H1 (cell line): ENCODE measurements around the gene RNF41. TPM values are rescaled to one million over a fixed set of nuclear protein-coding genes. Genes with fewer than 3 reads are reported as not detected.

ENCODE experiments used
- CBX5 ChIP-seq: fragments of 300-800, 300-1000 bp; sonication (generic); IDR thresholded peaks from 2 replicates; pipeline ENCODE4 v1.7.1; 2016; ENCODE audit warnings: antibody characterized with exemption, low read length, low read depth
- JUND ChIP-seq: IDR thresholded peaks from 2 replicates; pipeline ENCODE4 v1.6.1; 2011; ENCODE audit warnings: mild to moderate bottlenecking, improper control_type of control experiment, low read length
- KDM5A ChIP-seq: fragments of 200-600 bp; IDR thresholded peaks from 2 replicates; pipeline ENCODE4 v1.7.1; 2012; ENCODE audit warnings: mild to moderate bottlenecking, low read length, inconsistent platforms, mixed read lengths
- NANOG ChIP-seq: IDR thresholded peaks from 2 replicates; pipeline ENCODE4 v1.6.1; 2011; ENCODE audit warnings: low read length, low read depth, mild to moderate bottlenecking, inconsistent platforms; ENCODE audit not compliant: insufficient read depth, poor library complexity, severe bottlenecking
- SIX5 ChIP-seq: IDR thresholded peaks from 2 replicates; pipeline ENCODE4 v1.6.1; 2011; ENCODE audit warnings: mild to moderate bottlenecking, low read depth, low read length
- SP4 ChIP-seq: IDR thresholded peaks from 2 replicates; pipeline ENCODE4 v1.6.1; 2012; ENCODE audit warnings: low read length, inconsistent platforms
- TAF1 ChIP-seq: IDR thresholded peaks from 2 replicates; pipeline ENCODE4 v1.6.1; 2011; ENCODE audit warnings: mild to moderate bottlenecking, low read depth, low read length
- polyA plus RNA-seq, 7 experiments: library from polyadenylated mRNA; depleted of rRNA in 3 of 7; stranded (reverse) in 5 of 7; unstranded in 2 of 7; fragments of >200 nt in 5 of 7; fragments of 200-250 nt in 2 of 7; gene quantifications; 1 replicate in 5 of 7; 2 replicates in 1 of 7; 4 replicates in 1 of 7; pipeline versions ENCODE4 v1.2.1 to v1.2.3, GENCODE V29; 2011 to 2013; ENCODE audit warnings: missing spikeins in 2 of 7, mixed read lengths in 2 of 7
- total RNA-seq: library from RNA; stranded (reverse); fragmentation: NEBNext Ultra II Directional; extraction: Animal tissue kit (Norgen Biotek cat#: 25700); gene quantifications from 2 replicates; pipeline ENCODE4 v1.2.1, GENCODE V29; 2021

Gene RNF41
- total and polyA plus RNA-seq, 2 of the 8 experiments (the other 6 are each of a cell fraction or from before 2014, with no cell fraction given) = 55.5 to 98.6 TPM

DNA sequence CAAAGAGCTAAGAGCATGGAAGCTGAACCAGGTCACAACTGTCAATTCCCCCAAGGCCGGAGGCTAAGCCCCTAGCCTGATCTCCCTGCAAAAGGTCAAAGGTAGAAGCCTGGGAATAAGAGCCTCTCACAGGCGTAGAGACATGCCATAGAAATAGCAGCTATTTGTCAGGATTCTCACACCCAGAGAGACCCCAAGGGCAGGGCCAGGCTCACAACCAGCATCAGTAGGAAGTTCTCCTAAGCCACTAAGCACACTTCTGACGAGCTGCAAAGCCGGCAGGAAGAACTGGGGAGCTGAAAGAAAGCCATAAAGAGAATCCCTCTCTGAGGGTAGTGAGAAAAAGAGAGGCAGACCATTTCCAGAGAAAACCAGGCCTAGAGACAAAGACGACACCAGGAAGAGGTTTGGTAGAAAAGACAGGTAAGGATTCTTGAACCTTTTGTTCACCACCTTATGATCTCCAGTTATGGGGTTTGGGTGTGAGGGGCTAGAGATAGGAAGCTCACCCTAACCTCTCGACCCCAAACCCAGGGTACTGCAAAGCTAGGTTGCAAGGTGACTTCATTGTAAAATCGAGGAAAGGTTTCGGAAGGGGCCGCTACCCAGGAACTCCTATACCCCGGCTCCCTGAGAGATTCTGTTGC, 33.5 kb downstream of the RNF41 start (continued):
- no peak for TF ChIP-seq NANOG
- no peak for TF ChIP-seq KDM5A
- no peak for TF ChIP-seq TAF1
- TF ChIP-seq CBX5 = no peak
- no peak for TF ChIP-seq SIX5
- no peak for TF ChIP-seq SP4
- TF ChIP-seq JUND = no peak
